HUES64 (cell line): ENCODE results near the gene MAP3K14.

ENCODE experiments used
- H3K27ac ChIP-seq: 2 replicates; pipeline ENCODE4 v1.7.0; 2013; ENCODE audit warnings: low read depth, low read length, inconsistent platforms
- H3K27me3 ChIP-seq: 2 replicates; pipeline ENCODE4 v1.6.1; 2013; ENCODE audit warnings: mild to moderate bottlenecking, low read length; ENCODE audit not compliant: insufficient read depth
- H3K36me3 ChIP-seq: 2 replicates; pipeline ENCODE4 v1.6.1; 2013; ENCODE audit warnings: mild to moderate bottlenecking, low read length; ENCODE audit not compliant: insufficient read depth
- H3K4me1 ChIP-seq: 2 replicates; pipeline ENCODE4 v1.6.1; 2013; ENCODE audit warnings: mild to moderate bottlenecking, low read length, moderate library complexity; ENCODE audit not compliant: insufficient read depth
- H3K4me3 ChIP-seq: 2 replicates; pipeline ENCODE4 v1.5.1; 2013; ENCODE audit warnings: mild to moderate bottlenecking, low read length, moderate library complexity
- H3K9ac ChIP-seq: 2 replicates; pipeline ENCODE4 v1.6.1; 2013; ENCODE audit warnings: mild to moderate bottlenecking, low read depth, low read length
- H3K9me3 ChIP-seq: 2 replicates; pipeline ENCODE4 v1.6.1; 2013; ENCODE audit warnings: low read depth, low read length; ENCODE audit not compliant: insufficient read depth
- whole genome bisulfite sequencing: fragments of 150-250, 120-280 bp; methylation state at CpG from one replicate; pipeline ENCODE4 v1.1.7; 2013; ENCODE audit warnings: missing lambda C conversion rate; 5-methylcytosine and 5-hydroxymethylcytosine counted together

MAP3K14 gene

GRCh38 chr17:45324336-45324735 is 7.5 kb upstream of the MAP3K14 start:
- Histone ChIP-seq H3K9ac (no peak overlapping the region), H3K9me3 (no peaks in the 10 kb centered on the region), H3K4me1 (peaks cover 4% of the 10 kb centered on the region; the same call in 1 of the 2 replicates), H3K36me3 (no peaks in the 10 kb centered on the region), H3K27me3 (no peaks in the 10 kb centered on the region), H3K27ac (no peak overlapping the region), H3K4me3 (no peak overlapping the region)
- 86% methylated on average over 1 of the region's 1 CpG for WGBS

GRCh38 chr17:45322168-45322567 is 5.3 kb upstream of the MAP3K14 start:
- H3K27ac ChIP-seq = no peak overlapping the region
- 100% methylated on average over 2 of the region's 2 CpGs for WGBS
- H3K9me3 ChIP-seq = no peaks in the 10 kb centered on the region
- H3K27me3 ChIP-seq = no peaks in the 10 kb centered on the region
- H3K36me3 ChIP-seq = no peaks in the 10 kb centered on the region
- peaks cover 9% of the 10 kb centered on the region; the same call in 1 of the 2 replicates for H3K4me1 ChIP-seq
- H3K9ac ChIP-seq = no peak overlapping the region
- no peak overlapping the region for H3K4me3 ChIP-seq

- H3K36me3 ChIP-seq = no peaks in the 10 kb centered on the region
- H3K27ac ChIP-seq = no peak overlapping the region
- no peaks in the 10 kb centered on the region for H3K27me3 ChIP-seq
- H3K4me1 ChIP-seq = peaks cover 10% of the 10 kb centered on the region; the same call in 1 of the 2 replicates
- H3K4me3 ChIP-seq = no peak overlapping the region
- WGBS = 75% methylated on average over 1 of the region's 1 CpG
- H3K9ac ChIP-seq = no peak overlapping the region
- no peaks in the 10 kb centered on the region for H3K9me3 ChIP-seq
These were observed 4.2 kb upstream of the MAP3K14 start for GRCh38 chr17:45320931-45321461.

GRCh38 chr17:45320349-45320930 is 3.6 kb upstream of the MAP3K14 start:
- Histone ChIP-seq H3K4me1 (peaks cover 16% of the 10 kb centered on the region; the same call in 1 of the 2 replicates), H3K4me3 (no peak overlapping the region), H3K9ac (no peak overlapping the region), H3K36me3 (no peaks in the 10 kb centered on the region), H3K27ac (no peak overlapping the region), H3K9me3 (no peaks in the 10 kb centered on the region), H3K27me3 (peaks cover 5% of the 10 kb centered on the region)
- WGBS = 93% methylated on average over 3 of the region's 5 CpGs

- 86% methylated on average over 5 of the region's 5 CpGs for WGBS
- Histone ChIP-seq H3K27ac (no peak overlapping the region), H3K9ac (no peak overlapping the region)
These were observed 2.5 kb upstream of the MAP3K14 start for GRCh38 chr17:45319239-45319703.

GRCh38 chr17:45318561-45319230 is 1.9 kb upstream of the MAP3K14 start:
- no peak overlapping the region for H3K4me3 ChIP-seq
- H3K9ac ChIP-seq = no peak overlapping the region
- H3K36me3 ChIP-seq = no peaks in the 10 kb centered on the region
- 85% methylated on average over 7 of the region's 7 CpGs for WGBS
- H3K4me1 ChIP-seq = peaks cover 25% of the 10 kb centered on the region; the same call in 1 of the 2 replicates
- no peaks in the 10 kb centered on the region for H3K9me3 ChIP-seq
- peaks cover 9% of the 10 kb centered on the region for H3K27me3 ChIP-seq
- no peak overlapping the region for H3K27ac ChIP-seq

More at GRCh38 chr17:45319239-45319703, 2.5 kb upstream of the MAP3K14 start:
- H3K27me3 ChIP-seq = peaks cover 9% of the 10 kb centered on the region
- H3K4me3 ChIP-seq = no peak overlapping the region
- no peaks in the 10 kb centered on the region for H3K9me3 ChIP-seq
- H3K4me1 ChIP-seq = peaks cover 20% of the 10 kb centered on the region; the same call in 1 of the 2 replicates
- H3K36me3 ChIP-seq = no peaks in the 10 kb centered on the region

- H3K27me3 ChIP-seq = peaks cover 9% of the 10 kb centered on the region
- WGBS = 1% methylated on average over 54 of the region's 54 CpGs
- H3K27ac ChIP-seq = peak overlapping the region; percentile 73; the same call in 1 of the 2 replicates
- H3K9ac ChIP-seq = peak overlapping the region; percentile 64
- H3K9me3 ChIP-seq = no peaks in the 10 kb centered on the region
- peak overlapping the region; percentile 61 for H3K4me3 ChIP-seq
- H3K36me3 ChIP-seq = no peaks in the 10 kb centered on the region
- H3K4me1 ChIP-seq = peaks cover 27% of the 10 kb centered on the region; the same call in 1 of the 2 replicates
These were observed 500 bp upstream of the MAP3K14 start for GRCh38 chr17:45317111-45317928.

GRCh38 chr17:45315648-45316433 is 979 bp downstream of the MAP3K14 start:
- 22% methylated on average over 13 of the region's 13 CpGs for WGBS
- Histone ChIP-seq H3K4me3 (peak overlapping the region; percentile 61), H3K27me3 (peaks cover 9% of the 10 kb centered on the region), H3K27ac (peak overlapping the region; percentile 86; the same call in 1 of the 2 replicates), H3K9ac (peak overlapping the region; percentile 84), H3K9me3 (no peaks in the 10 kb centered on the region), H3K4me1 (peaks cover 32% of the 10 kb centered on the region; the same call in 1 of the 2 replicates), H3K36me3 (no peaks in the 10 kb centered on the region; the same call in 1 of the 2 replicates)

- Histone ChIP-seq H3K36me3 (no peaks in the 10 kb centered on the region; the same call in 1 of the 2 replicates), H3K9ac (no peak overlapping the region), H3K4me3 (peak overlapping the region; percentile 61), H3K27ac (no peak overlapping the region), H3K9me3 (no peaks in the 10 kb centered on the region), H3K4me1 (peaks cover 32% of the 10 kb centered on the region; the same call in 1 of the 2 replicates), H3K27me3 (peaks cover 9% of the 10 kb centered on the region)
- WGBS = 85% methylated on average over 11 of the region's 11 CpGs
These were observed 1.8 kb downstream of the MAP3K14 start for GRCh38 chr17:45314741-45315647.
